Right atrium auricular region (tissue), 2 donors: Measurements from ENCODE around the gene PRKAR2B. TPM values are rescaled to one million over a fixed set of nuclear protein-coding genes. Genes with fewer than 3 reads are reported as not detected.

Experiments
- DNase-seq: peaks from one replicate; pipeline ENCODE4 v3.0.0-alpha.2; 2019; ENCODE audit warnings: low spot score
- H3K27ac ChIP-seq, 2 donors: fragments of 200-600 bp; sonication (generic); 1 replicate in 1 of 2; 2 replicates in 1 of 2; pipeline ENCODE4 v1.5.1; 2016 to 2019
- H3K27me3 ChIP-seq, 2 donors: fragments of 200-600 bp; sonication (generic); one replicate each; pipeline versions ENCODE4 v1.5.1 to v1.6.0; 2017 to 2019
- H3K36me3 ChIP-seq: fragments of 200-600 bp; sonication (generic); one replicate; pipeline ENCODE4 v1.5.1; 2016
- H3K4me1 ChIP-seq, 2 donors: fragments of 200-600 bp; sonication (generic); one replicate each; pipeline versions ENCODE4 v1.5.1 to v1.6.0; 2017 to 2019
- H3K4me3 ChIP-seq, 2 donors: fragments of 200-600 bp; sonication (generic); 1 replicate in 1 of 2; 2 replicates in 1 of 2; pipeline ENCODE4 v1.5.1; 2017 to 2019; ENCODE audit warnings: mild to moderate bottlenecking in 1 of 2, moderate library complexity in 1 of 2
- H3K9me3 ChIP-seq, 2 donors: fragments of 200-600 bp; sonication (generic); one replicate each; pipeline ENCODE4 v1.5.1; 2019
- total RNA-seq, 2 donors: library from RNA; depleted of rRNA; stranded (reverse); fragments of >200 nt; gene quantifications; one replicate each; pipeline ENCODE4 v1.1.0, GENCODE V29; 2016
- TF ChIP-seq, protein P1 (sequence below), 2 donors: fragments of 200-600 bp; sonication (generic); IDR thresholded peaks; one replicate each; pipeline ENCODE4 v1.5.1; 2019; ENCODE audit warnings: antibody characterized with exemption in 2 of 2

Gene PRKAR2B
- total RNA-seq, 2 donors from 2014 or later: 30.1 to 30.4 TPM

- peaks cover 0 to 9% of the 10 kb centered on the region in 2 donors for H3K9me3 ChIP-seq
- H3K36me3 ChIP-seq: no peaks in the 10 kb centered on the region
- TF ChIP-seq, protein P1, sequence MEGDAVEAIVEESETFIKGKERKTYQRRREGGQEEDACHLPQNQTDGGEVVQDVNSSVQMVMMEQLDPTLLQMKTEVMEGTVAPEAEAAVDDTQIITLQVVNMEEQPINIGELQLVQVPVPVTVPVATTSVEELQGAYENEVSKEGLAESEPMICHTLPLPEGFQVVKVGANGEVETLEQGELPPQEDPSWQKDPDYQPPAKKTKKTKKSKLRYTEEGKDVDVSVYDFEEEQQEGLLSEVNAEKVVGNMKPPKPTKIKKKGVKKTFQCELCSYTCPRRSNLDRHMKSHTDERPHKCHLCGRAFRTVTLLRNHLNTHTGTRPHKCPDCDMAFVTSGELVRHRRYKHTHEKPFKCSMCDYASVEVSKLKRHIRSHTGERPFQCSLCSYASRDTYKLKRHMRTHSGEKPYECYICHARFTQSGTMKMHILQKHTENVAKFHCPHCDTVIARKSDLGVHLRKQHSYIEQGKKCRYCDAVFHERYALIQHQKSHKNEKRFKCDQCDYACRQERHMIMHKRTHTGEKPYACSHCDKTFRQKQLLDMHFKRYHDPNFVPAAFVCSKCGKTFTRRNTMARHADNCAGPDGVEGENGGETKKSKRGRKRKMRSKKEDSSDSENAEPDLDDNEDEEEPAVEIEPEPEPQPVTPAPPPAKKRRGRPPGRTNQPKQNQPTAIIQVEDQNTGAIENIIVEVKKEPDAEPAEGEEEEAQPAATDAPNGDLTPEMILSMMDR (IDR thresholded peaks at IDR 0.05): no peak
- no peak for DNase-seq
- H3K27ac ChIP-seq: no peak overlapping the region
- H3K4me3 ChIP-seq: no peak overlapping the region
- peaks cover 0 to 3% of the 10 kb centered on the region in 2 donors for H3K4me1 ChIP-seq
- no peaks in the 10 kb centered on the region for H3K27me3 ChIP-seq
Observed at GRCh38 chr7:107034553-107034952, 10.0 kb upstream of the PRKAR2B start.

DNA sequence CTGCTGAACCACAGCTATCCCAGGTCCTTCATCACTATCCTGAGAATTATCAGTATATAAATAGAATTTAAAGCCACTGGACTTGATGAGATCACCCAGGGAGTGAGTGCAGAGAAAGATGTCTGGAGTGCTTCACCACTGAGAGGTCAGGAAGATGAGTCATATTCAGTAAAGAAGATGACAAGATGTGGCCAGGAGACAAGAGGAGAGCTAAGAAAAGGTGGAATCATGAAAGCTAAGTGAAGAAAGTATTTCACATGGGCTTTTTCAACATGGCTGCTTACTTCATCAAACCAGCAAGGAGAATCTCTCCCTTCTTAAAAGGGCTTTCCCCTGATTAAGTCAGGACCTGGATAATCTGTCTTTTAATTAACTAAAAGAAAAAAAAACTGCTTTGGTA lies 9.1 kb upstream of the PRKAR2B start:
- H3K27me3 ChIP-seq: no peaks in the 10 kb centered on the region
- H3K4me1 ChIP-seq: peaks cover 0 to 3% of the 10 kb centered on the region in 2 donors
- peaks cover 0 to 9% of the 10 kb centered on the region in 2 donors for H3K9me3 ChIP-seq
- H3K36me3 ChIP-seq: no peaks in the 10 kb centered on the region
- H3K4me3 ChIP-seq: no peak overlapping the region
- TF ChIP-seq, protein P1 (IDR thresholded peaks at IDR 0.05): no peak
- no peak for DNase-seq
- H3K27ac ChIP-seq: no peak overlapping the region

- H3K4me1 ChIP-seq: peaks cover 0 to 3% of the 10 kb centered on the region in 2 donors
- no peaks in the 10 kb centered on the region for H3K36me3 ChIP-seq
- H3K27me3 ChIP-seq: no peaks in the 10 kb centered on the region
- TF ChIP-seq, protein P1 (IDR thresholded peaks at IDR 0.05): no peak
- no peak for DNase-seq
- no peak overlapping the region for H3K4me3 ChIP-seq
- peaks cover 0 to 9% of the 10 kb centered on the region in 2 donors for H3K9me3 ChIP-seq
- no peak overlapping the region for H3K27ac ChIP-seq
Observed at GRCh38 chr7:107036535-107036934, 8.0 kb upstream of the PRKAR2B start.

- no peak overlapping the region for H3K27ac ChIP-seq
- H3K9me3 ChIP-seq: peaks cover 0 to 9% of the 10 kb centered on the region in 2 donors
- no peaks in the 10 kb centered on the region for H3K27me3 ChIP-seq
- no peaks in the 10 kb centered on the region for H3K36me3 ChIP-seq
- DNase-seq: no peak
- TF ChIP-seq, protein P1 (IDR thresholded peaks at IDR 0.05): no peak
- no peak overlapping the region for H3K4me3 ChIP-seq
- peaks cover 0 to 3% of the 10 kb centered on the region in 2 donors for H3K4me1 ChIP-seq
Observed at GRCh38 chr7:107037717-107038603, 6.5 kb upstream of the PRKAR2B start.

DNA sequence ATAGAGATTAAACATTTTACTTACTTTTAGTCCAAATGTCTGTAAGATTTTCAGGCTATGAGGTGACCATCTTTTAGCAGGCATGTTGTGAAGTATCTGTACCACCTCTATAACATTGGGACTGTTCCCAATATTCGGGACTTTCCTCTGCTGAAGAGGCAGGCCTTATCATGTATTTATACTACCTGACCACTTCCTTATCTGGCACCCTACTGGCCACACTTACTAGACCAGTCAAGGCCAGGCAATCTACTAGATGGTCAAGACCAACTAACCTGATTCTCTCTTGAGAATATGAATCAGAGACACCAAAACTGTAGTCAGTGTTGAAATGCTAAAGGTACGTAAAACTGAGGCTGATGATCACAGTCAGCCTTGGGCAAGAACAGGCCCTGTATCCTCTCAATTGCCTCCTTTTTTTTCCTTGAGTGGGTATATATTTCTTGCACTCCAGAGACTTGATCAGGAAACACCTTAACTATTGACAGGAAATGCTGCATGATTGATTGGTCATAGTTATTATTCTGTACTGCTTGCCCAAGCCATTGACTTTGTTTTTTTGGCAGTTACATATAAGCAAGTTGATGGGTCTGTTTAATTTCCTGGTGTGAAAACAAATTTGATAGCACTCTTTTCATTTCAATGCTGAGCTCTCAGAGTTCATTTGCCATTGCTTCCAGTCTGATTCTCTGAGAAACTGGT lies 5.2 kb upstream of the PRKAR2B start:
- Histone ChIP-seq H3K4me3 (no peak overlapping the region), H3K4me1 (peaks cover 0 to 3% of the 10 kb centered on the region in 2 donors), H3K9me3 (peaks cover 0 to 9% of the 10 kb centered on the region in 2 donors), H3K27ac (no peak overlapping the region), H3K27me3 (no peaks in the 10 kb centered on the region), H3K36me3 (no peaks in the 10 kb centered on the region)
- TF ChIP-seq, protein P1 (IDR thresholded peaks at IDR 0.05): no peak
- DNase-seq: no peak
